ENCODE results near the gene NAT8L. TPM values are rescaled to one million over a fixed set of nuclear protein-coding genes. Genes with fewer than 3 reads are reported as not detected.

The NAT8L gene
- total RNA-seq, 1 experiment from 2014 or later: 1.6 TPM

DNA sequence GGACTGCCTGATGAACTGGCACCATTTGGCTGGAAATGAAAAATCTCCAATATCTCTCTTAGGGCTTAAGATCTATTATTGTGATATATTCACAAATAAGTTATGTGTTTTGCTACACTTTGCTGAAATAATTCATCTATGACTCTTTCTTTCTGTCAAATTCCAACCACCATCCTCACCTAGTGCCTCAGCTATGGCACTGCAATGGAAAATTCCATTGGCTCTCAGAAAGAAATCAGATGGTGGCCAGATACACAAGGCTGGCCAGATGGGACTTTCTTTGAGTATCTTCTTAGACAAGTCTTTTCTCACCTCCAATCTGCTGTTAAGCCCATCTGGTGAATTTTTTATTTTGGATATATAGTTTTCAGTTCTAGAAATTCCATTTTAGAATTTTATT lies 28.0 kb downstream of the NAT8L start:
- Histone ChIP-seq H3K4me1 (ENCODE audit: insufficient read depth, low read length) (peaks cover 4% of the 10 kb centered on the region), H3K9me3 (ENCODE audit: low read length) (no peaks in the 10 kb centered on the region), H3F3A (ENCODE audit: low read length, unreplicated experiment) (no peaks in the 10 kb centered on the region), H3K9me2 (replicated peaks; ENCODE audit: low read length) (no peaks in the 10 kb centered on the region), H3K27ac (ENCODE audit: low read length) (no peak overlapping the region), H3K79me2 (ENCODE audit: low read length) (no peaks in the 10 kb centered on the region), H3K36me3 (ENCODE audit: low read depth, low read length) (no peaks in the 10 kb centered on the region), H3K9ac (ENCODE audit: low read length) (no peak overlapping the region), H3K4me3 (ENCODE audit: low read length) (no peak overlapping the region), H2AFZ (ENCODE audit: low read length) (no peak overlapping the region), H3K27me3 (ENCODE audit: low read length) (no peaks in the 10 kb centered on the region), H3K4me2 (ENCODE audit: low read length) (no peak overlapping the region), H4K20me1 (ENCODE audit: low read length) (no peaks in the 10 kb centered on the region)
- CTCF ChIA-PET: no interaction called here
- ATAC-seq: no peak
- TF ChIP-seq EZH2phosphoT487 (IDR thresholded peaks at IDR 0.05; ENCODE audit: borderline replicate concordance, low read length) (no peak), EZH2 (IDR thresholded peaks at IDR 0.05; ENCODE audit: low read length, unreplicated experiment) (no peak)
- TF ChIP-seq, protein P1, sequence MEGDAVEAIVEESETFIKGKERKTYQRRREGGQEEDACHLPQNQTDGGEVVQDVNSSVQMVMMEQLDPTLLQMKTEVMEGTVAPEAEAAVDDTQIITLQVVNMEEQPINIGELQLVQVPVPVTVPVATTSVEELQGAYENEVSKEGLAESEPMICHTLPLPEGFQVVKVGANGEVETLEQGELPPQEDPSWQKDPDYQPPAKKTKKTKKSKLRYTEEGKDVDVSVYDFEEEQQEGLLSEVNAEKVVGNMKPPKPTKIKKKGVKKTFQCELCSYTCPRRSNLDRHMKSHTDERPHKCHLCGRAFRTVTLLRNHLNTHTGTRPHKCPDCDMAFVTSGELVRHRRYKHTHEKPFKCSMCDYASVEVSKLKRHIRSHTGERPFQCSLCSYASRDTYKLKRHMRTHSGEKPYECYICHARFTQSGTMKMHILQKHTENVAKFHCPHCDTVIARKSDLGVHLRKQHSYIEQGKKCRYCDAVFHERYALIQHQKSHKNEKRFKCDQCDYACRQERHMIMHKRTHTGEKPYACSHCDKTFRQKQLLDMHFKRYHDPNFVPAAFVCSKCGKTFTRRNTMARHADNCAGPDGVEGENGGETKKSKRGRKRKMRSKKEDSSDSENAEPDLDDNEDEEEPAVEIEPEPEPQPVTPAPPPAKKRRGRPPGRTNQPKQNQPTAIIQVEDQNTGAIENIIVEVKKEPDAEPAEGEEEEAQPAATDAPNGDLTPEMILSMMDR (conservative IDR thresholded peaks at IDR 0.05; ENCODE audit: low read depth, low read length): no peak
- BruUV-seq (replicated peaks): no TSS peak
- DNase-seq: peak; percentile 3
- POLR2A ChIA-PET (ENCODE audit: unreplicated experiment): no interaction called here
- intact Hi-C loops (cut with micrococcal nuclease): no loop called here

DNA sequence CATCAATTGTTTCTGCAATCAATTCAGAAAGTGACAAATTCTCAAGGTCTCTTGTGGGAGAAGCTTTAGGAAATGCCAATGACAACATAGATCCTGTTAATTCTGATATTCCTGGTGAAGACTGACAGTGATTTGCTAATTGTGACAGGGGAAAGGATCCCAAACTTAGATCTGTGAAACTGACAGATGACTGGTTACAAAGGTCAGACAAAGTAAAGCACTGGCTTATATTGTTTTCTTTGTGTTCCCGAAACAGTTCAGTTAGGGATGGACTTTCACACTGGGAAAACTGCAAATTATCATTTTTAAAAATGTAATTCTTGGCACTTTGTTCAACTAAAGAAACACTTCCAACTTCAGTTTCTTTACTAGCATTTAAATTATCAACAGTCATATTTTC lies 30.1 kb downstream of the NAT8L start:
- Histone ChIP-seq H3K27me3 (ENCODE audit: low read length) (no peaks in the 10 kb centered on the region), H3K4me2 (ENCODE audit: low read length) (no peak overlapping the region), H2AFZ (ENCODE audit: low read length) (no peak overlapping the region), H3F3A (ENCODE audit: low read length, unreplicated experiment) (no peaks in the 10 kb centered on the region), H3K4me3 (ENCODE audit: low read length) (no peak overlapping the region), H4K20me1 (ENCODE audit: low read length) (no peaks in the 10 kb centered on the region), H3K9me2 (replicated peaks; ENCODE audit: low read length) (no peaks in the 10 kb centered on the region), H3K4me1 (ENCODE audit: insufficient read depth, low read length) (peaks cover 4% of the 10 kb centered on the region), H3K9ac (ENCODE audit: low read length) (no peak overlapping the region), H3K9me3 (ENCODE audit: low read length) (no peaks in the 10 kb centered on the region), H3K36me3 (ENCODE audit: low read depth, low read length) (no peaks in the 10 kb centered on the region), H3K27ac (ENCODE audit: low read length) (no peak overlapping the region), H3K79me2 (ENCODE audit: low read length) (no peaks in the 10 kb centered on the region)
- ATAC-seq (no peak), DNase-seq (no peak)
- no peak for TF ChIP-seq EZH2phosphoT487 (IDR thresholded peaks at IDR 0.05; ENCODE audit: borderline replicate concordance, low read length)
- no peak for TF ChIP-seq EZH2 (IDR thresholded peaks at IDR 0.05; ENCODE audit: low read length, unreplicated experiment)
- TF ChIP-seq, protein P1 (conservative IDR thresholded peaks at IDR 0.05; ENCODE audit: low read depth, low read length): no peak
- no TSS peak for BruUV-seq (replicated peaks)
- CTCF ChIA-PET: no interaction called here
- intact Hi-C loops (cut with micrococcal nuclease): no loop called here
- POLR2A ChIA-PET (ENCODE audit: unreplicated experiment): no interaction called here

DNA sequence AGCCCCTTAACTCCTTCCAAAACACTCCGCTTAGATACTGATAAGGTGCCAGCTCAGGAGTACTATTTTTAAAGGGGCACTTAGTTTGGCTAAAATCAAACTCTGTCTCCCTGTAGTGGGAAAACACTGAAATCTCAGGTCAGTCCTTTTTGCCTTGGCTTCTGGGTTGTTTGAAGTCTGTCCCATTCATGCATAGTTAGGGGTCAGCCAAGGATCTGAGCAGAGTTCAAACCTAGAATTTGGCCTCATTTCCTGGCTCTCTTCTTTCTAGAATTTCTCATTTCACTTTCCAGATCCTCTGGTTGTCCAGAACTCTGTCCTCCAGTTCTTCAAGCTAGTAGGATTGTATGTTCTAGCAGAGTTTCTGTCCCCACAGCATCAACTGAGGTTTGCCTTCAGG lies 31.5 kb downstream of the NAT8L start:
- H3K4me3 ChIP-seq (ENCODE audit: low read length): no peak overlapping the region
- CTCF ChIA-PET: no interaction called here

More for the DNA sequence above, 31.5 kb downstream of the NAT8L start:
- H3K27me3 ChIP-seq (ENCODE audit: low read length): no peaks in the 10 kb centered on the region
- H2AFZ ChIP-seq (ENCODE audit: low read length): no peak overlapping the region
- intact Hi-C loops (cut with micrococcal nuclease): no loop called here
- ATAC-seq (no peak), DNase-seq (no peak)
- H3K27ac ChIP-seq (ENCODE audit: low read length): no peak overlapping the region
- no peaks in the 10 kb centered on the region for H3K36me3 ChIP-seq (ENCODE audit: low read depth, low read length)
- POLR2A ChIA-PET (ENCODE audit: unreplicated experiment): no interaction called here
- TF ChIP-seq EZH2 (IDR thresholded peaks at IDR 0.05; ENCODE audit: low read length, unreplicated experiment): no peak
- H3K9ac ChIP-seq (ENCODE audit: low read length): no peak overlapping the region
- no peaks in the 10 kb centered on the region for H4K20me1 ChIP-seq (ENCODE audit: low read length)
- no peaks in the 10 kb centered on the region for H3F3A ChIP-seq (ENCODE audit: low read length, unreplicated experiment)
- H3K79me2 ChIP-seq (ENCODE audit: low read length): no peaks in the 10 kb centered on the region
- no peak overlapping the region for H3K4me2 ChIP-seq (ENCODE audit: low read length)
- BruUV-seq (replicated peaks): no TSS peak
- peaks cover under 1% of the 10 kb centered on the region; the same call in 1 of the 2 replicates for H3K4me1 ChIP-seq (ENCODE audit: insufficient read depth, low read length)
- no peaks in the 10 kb centered on the region for H3K9me2 ChIP-seq (replicated peaks; ENCODE audit: low read length)
- no peaks in the 10 kb centered on the region for H3K9me3 ChIP-seq (ENCODE audit: low read length)

Data from PC-3 (cell line).